ENCODE results near the gene MRPS21. TPM values are rescaled to one million over a fixed set of nuclear protein-coding genes. Genes with fewer than 3 reads are reported as not detected.

MRPS21 gene
- total and polyA plus RNA-seq, 2 of the 8 experiments (the other 6 are each of a cell fraction or from before 2014, with no cell fraction given) = 81.9 to 99.8 TPM

GRCh38 chr1:150346316-150346715, 52.7 kb downstream of the MRPS21 start (continued):
- TF ChIP-seq E2F6 (IDR thresholded peaks at IDR 0.05) = no peak
- no peak for TF ChIP-seq POU5F1 (IDR thresholded peaks at IDR 0.05; ENCODE audit: low read depth, low read length)
- TF ChIP-seq KDM1A (IDR thresholded peaks at IDR 0.05; ENCODE audit: borderline replicate concordance, low read length) = no peak
- TF ChIP-seq SUZ12 (IDR thresholded peaks at IDR 0.05; ENCODE audit: low read length) = no peak
- no peak for TF ChIP-seq ZNF274 (IDR thresholded peaks at IDR 0.05; ENCODE audit: borderline replicate concordance, extremely low read depth, low read length)

All from H1 (cell line).